Activated CD4-positive, alpha-beta T cell treated with anti-CD3 and anti-CD28 coated beads for 4 hours (primary cell): ENCODE measurements around the gene MSANTD4.
"Not testable (repeated sequence)": the region's sequence is repeated elsewhere in the genome, so short reads cannot be mapped to it uniquely, and the experiment has no call there.

Experiments used
- DNase-seq, 2 donors: peaks; one replicate each; pipeline ENCODE4 v3.0.0-alpha.2; 2020

Gene MSANTD4

DNA sequence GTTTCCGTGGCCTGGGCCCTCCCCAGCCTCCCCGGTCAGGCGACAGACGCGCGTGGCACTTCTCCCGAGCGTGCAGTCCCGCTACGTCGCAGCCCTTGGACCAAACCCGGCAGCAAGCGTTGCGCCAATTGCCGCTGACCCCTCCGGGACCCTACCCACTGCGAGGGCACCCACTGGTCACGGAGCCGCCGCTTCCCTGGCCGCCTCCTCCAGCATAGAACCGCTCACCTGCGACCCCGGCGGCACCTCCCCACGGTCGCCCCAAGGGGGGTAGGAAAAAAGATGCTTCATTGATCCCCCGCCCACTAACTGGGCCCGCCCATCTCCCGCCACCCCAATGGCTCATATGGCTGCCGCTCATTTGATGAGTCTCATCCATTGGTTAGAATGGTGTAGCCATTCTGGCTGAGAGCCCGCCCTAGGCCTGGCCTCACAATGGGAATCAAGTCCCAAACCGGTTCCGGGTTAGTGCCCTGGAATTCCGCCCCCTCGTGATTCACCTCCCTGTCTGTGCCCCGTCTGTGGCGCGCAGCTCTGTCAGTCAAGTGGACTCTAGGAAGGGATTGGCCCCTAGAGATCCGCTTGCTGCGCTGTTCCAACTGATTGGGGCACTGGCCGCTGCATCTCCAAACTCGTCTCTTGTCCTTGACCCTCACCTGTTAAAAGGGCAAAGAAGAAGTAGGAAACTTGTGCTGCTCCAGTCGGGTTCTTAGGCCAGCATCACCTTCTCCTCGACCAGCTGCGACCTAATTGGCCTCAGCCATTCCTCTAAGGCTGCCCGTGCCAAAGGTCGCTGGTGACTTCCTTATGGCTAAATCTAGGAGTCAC, at the start of gene MSANTD4:
Gene MSANTD4 (minus strand): TSS at position 274 of the 828 bp plus-strand sequence. CDS start 11,323 bp downstream, outside the sequence.
- peak; percentile 96 for DNase-seq

DNA sequence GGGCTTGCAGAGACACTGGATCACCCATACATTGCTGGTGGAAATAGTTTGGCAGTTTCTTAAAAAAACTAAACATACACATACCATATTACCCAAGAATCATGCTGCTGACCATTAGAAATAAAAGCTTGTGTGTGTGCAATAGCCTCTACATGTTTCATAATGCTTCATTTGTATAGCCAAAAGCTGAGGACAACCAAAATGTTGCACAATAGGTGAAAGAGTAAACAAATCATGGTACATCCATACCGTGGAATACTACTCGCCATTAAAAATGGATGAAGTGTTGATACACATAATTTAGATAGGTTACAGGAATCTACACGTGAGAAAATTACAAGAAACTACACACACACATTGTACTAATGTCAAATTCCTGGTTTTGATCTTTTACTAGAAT, 48.6 kb upstream of the MSANTD4 start:
- no peak for DNase-seq

DNA sequence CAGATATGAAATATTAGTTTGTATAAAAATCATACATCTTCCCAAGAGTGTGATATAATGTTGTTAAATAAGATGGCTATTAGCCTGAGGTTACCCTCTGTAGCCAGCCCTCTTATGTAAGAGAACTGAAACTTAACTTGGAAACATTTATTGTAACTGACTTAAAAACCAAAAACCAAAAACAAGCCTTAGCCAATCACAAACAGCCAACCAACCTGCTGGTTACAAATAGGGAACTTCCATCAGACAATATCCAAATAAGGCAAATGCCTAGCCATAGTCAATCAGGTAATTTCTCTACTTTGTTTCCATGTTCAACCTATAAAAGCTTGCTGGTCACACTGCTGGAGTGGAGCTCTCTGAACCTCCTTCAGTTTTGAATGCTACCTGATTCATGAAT, 41.0 kb upstream of the MSANTD4 start:
- DNase-seq, result no peak

GRCh38 chr11:106061954-106062949, 40.2 kb upstream of the MSANTD4 start:
- DNase-seq, result no peak

DNA sequence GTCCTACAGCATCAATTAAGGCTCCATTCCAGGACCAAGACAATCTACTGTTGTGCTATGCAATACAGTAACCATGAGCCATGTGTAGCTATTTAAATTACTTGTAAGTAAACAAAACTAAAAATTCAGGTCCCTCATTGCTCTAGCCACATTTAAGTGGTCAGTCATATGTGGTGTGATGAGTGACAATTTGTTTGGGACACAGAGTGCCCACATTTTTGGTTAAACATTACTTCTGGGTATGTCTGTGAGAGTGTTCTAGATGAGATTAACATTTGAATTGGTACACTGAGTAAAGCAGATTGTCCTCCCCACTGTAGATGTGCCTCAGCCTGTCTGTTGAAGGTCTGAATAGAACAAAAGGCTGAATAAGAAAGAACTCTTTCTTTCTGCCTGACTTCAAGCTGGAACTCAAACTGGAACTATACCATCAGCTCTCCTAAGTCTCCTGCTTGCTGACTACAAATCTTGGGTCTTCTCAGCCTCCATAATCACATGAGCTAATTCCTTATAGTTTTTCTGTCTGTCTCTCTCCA, 39.3 kb upstream of the MSANTD4 start:
- DNase-seq, result no peak

- no peak for DNase-seq
Measured at GRCh38 chr11:106059617-106060016, 37.6 kb upstream of the MSANTD4 start.

DNA sequence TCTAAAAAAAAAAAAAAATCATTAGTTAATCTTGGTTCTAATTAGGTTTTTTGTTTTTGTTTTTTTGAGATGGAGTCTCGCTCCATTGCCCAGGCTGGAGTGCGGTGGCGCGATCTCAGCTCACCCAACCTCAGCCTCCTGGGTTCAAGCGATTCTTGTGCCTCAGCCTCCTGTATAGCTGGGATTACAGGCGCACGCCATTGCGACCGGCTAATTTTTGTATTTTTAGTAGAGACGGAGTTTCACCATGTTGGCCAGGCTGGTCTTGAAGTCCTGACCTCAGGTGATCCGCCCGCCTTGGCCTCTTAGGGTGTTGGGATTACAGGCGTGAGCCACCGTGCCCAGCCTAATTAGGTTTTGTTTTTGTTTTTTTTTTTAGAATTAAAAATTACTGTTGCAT, 36.3 kb upstream of the MSANTD4 start:
- not testable (repeated sequence) for DNase-seq

DNA sequence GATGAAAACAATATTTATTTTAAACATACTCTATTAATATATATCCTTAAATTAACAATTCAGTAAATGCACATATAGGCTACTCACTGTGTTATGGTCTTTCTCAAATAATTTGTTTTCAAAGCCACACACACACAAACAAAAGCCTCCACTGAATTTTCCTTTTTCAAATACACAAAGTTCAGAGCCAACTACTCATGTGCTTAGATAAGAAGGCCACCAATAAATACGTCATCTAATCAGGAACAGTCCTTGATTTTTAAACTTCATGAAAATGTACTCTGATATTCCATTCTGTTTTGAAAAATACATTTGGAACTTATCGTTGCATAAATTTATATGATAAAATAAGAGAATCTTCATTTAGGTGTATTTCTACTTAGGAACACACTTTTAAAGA, 29.1 kb upstream of the MSANTD4 start:
- DNase-seq, result no peak

- DNase-seq, result no peak
Measured at GRCh38 chr11:106049727-106050476, 27.9 kb upstream of the MSANTD4 start.

- no peak for DNase-seq
Measured at GRCh38 chr11:106047631-106048030, 25.6 kb upstream of the MSANTD4 start.

GRCh38 chr11:106043540-106043939, 21.5 kb upstream of the MSANTD4 start:
- DNase-seq, result no peak

GRCh38 chr11:106032861-106033260, 10.8 kb upstream of the MSANTD4 start:
- no peak for DNase-seq

DNA sequence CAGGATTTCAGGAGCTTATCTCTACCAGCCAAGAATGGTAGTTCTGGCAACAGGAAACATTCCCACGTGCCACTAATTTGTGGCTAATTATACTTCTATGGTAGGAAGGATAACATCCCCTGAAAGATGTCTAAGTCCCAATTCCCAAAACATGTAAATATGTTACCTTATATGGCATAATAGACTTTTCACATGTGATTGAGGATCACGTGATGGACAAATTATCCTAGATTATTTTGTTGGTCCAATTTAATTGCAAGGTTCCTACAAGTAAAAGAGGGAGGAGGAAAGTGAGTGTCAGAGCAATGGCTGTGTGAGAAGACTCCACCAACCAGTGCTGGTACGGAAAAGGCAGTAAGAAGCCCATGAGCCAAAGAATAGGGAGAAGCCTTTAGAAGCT, 9.9 kb upstream of the MSANTD4 start:
- no peak for DNase-seq

- DNase-seq, result no peak
Measured at GRCh38 chr11:106031202-106031810, 9.3 kb upstream of the MSANTD4 start.

DNA sequence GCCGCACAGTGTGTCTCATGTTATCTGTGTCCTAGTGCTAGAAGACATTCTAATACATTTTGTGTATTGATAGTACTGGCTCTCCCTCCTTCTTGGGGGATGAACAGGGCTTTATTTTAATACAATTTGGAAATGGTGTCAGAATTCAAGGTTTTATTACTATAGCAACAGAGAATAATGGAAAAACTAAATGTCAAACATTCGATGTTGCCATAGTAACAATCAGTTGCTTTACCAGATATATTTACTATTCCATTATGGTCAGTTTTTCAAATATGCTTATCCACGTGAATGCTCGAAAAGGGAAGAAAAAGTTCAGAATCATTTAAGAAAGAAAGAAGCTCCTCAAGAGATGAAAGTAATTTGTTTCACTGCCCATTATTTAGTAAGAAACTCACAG, 8.6 kb upstream of the MSANTD4 start:
- no peak for DNase-seq

GRCh38 chr11:106022795-106023275, 795 bp upstream of the MSANTD4 start:
- DNase-seq, result no peak

GRCh38 chr11:106021181-106021966, 666 bp downstream of the MSANTD4 start:
- DNase-seq, result no peak

DNA sequence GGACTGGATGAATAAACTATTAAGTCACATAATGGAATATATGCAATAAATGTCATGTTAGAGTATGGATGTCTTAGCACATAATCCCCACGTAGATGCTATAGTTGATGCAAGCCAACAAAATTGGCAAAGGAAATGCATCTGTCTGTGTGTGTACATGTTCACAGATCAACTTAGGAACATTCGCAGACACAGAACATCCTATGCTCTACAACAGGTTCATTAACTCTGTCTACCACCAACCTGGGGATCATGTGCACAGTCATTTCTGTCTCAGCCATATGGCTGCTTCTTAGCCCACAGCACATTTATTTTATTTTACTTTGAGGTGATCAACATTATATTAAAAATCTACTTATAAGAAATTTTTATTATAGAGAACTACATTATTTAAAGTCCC, 4.9 kb downstream of the MSANTD4 start:
- no peak for DNase-seq

- no peak for DNase-seq
Measured at GRCh38 chr11:106015066-106015465, 7.0 kb downstream of the MSANTD4 start.

- no peak for DNase-seq
Measured at GRCh38 chr11:106014620-106015019, 7.4 kb downstream of the MSANTD4 start.

DNA sequence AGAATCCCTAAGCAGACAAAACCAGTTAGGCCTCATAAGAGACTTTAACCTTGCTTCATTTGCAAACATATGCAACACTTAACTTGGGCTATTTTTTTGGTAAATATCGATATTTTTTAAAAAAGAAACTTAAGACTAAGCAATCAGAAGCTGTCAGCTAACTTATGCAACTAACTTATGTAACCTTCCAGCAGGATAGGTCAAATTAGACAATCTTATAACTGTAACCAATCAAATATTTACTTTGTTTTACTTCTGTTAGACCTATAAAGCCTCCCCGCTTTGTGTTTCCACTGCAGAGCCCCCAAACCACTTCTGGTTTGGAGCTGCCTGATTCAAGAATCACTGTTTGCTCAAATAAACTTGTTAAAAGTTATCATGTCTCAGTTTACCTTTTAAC, 8.0 kb downstream of the MSANTD4 start:
- no peak for DNase-seq
